ENCODE measurements around the gene PYGM. TPM values are rescaled to one million over a fixed set of nuclear protein-coding genes. Genes with fewer than 3 reads are reported as not detected.

The PYGM gene
- total RNA-seq, 1 experiment from 2014 or later, result 6.6 TPM

- no peak for TF ChIP-seq IRF1 (CRISPR knock-in tag; IDR thresholded peaks at IDR 0.05)
- peak; percentile 80 for TF ChIP-seq NFE2L1 (CRISPR knock-in tag; IDR thresholded peaks at IDR 0.05)
- TF ChIP-seq ZNF232 (CRISPR knock-in tag; IDR thresholded peaks at IDR 0.05), result no peak
- no peak for TF ChIP-seq ATF2 (CRISPR knock-in tag; IDR thresholded peaks at IDR 0.05; ENCODE audit: borderline replicate concordance, low read depth)
- no peak for TF ChIP-seq CTCF (IDR thresholded peaks at IDR 0.05)
- TF ChIP-seq, protein P1, sequence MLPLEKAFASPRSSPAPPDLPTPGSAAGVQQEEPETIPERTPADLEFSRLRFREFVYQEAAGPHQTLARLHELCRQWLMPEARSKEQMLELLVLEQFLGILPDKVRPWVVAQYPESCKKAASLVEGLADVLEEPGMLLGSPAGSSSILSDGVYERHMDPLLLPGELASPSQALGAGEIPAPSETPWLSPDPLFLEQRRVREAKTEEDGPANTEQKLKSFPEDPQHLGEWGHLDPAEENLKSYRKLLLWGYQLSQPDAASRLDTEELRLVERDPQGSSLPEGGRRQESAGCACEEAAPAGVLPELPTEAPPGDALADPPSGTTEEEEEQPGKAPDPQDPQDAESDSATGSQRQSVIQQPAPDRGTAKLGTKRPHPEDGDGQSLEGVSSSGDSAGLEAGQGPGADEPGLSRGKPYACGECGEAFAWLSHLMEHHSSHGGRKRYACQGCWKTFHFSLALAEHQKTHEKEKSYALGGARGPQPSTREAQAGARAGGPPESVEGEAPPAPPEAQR (CRISPR knock-in tag; IDR thresholded peaks at IDR 0.05), result no peak
- TF ChIP-seq, protein P2, sequence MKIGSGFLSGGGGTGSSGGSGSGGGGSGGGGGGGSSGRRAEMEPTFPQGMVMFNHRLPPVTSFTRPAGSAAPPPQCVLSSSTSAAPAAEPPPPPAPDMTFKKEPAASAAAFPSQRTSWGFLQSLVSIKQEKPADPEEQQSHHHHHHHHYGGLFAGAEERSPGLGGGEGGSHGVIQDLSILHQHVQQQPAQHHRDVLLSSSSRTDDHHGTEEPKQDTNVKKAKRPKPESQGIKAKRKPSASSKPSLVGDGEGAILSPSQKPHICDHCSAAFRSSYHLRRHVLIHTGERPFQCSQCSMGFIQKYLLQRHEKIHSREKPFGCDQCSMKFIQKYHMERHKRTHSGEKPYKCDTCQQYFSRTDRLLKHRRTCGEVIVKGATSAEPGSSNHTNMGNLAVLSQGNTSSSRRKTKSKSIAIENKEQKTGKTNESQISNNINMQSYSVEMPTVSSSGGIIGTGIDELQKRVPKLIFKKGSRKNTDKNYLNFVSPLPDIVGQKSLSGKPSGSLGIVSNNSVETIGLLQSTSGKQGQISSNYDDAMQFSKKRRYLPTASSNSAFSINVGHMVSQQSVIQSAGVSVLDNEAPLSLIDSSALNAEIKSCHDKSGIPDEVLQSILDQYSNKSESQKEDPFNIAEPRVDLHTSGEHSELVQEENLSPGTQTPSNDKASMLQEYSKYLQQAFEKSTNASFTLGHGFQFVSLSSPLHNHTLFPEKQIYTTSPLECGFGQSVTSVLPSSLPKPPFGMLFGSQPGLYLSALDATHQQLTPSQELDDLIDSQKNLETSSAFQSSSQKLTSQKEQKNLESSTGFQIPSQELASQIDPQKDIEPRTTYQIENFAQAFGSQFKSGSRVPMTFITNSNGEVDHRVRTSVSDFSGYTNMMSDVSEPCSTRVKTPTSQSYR (CRISPR knock-in tag; IDR thresholded peaks at IDR 0.05), result 0 out of 2 replicates have a peak, but pooled peaks have one; percentile 37
- TF ChIP-seq ETV6 (CRISPR knock-in tag; IDR thresholded peaks at IDR 0.05), result peak; percentile 46; the same call in 1 of the 2 replicates
- TF ChIP-seq E2F4 (CRISPR knock-in tag; IDR thresholded peaks at IDR 0.05; ENCODE audit: borderline replicate concordance, low read depth), result no peak
- TF ChIP-seq MXD4 (CRISPR knock-in tag; IDR thresholded peaks at IDR 0.05; ENCODE audit: borderline replicate concordance), result no peak
- TF ChIP-seq ELF4 (CRISPR knock-in tag; IDR thresholded peaks at IDR 0.05; ENCODE audit: low read depth), result no peak
- TF ChIP-seq CDX4 (CRISPR knock-in tag; IDR thresholded peaks at IDR 0.05; ENCODE audit: borderline replicate concordance), result no peak
- TF ChIP-seq SP1 (CRISPR knock-in tag; conservative IDR thresholded peaks at IDR 0.05), result peak; percentile 29
- peak; percentile 34; the same call in 1 of the 2 replicates for TF ChIP-seq PRRX2 (CRISPR knock-in tag; IDR thresholded peaks at IDR 0.05)
- TF ChIP-seq ZNF512 (CRISPR knock-in tag; IDR thresholded peaks at IDR 0.05; ENCODE audit: borderline replicate concordance), result no peak
- peak; percentile 97 for TF ChIP-seq ZNF423 (CRISPR knock-in tag; IDR thresholded peaks at IDR 0.05)
- TF ChIP-seq PRDM15 (CRISPR knock-in tag; IDR thresholded peaks at IDR 0.05), result 0 out of 2 replicates have a peak, but pooled peaks have one; percentile 3
- TF ChIP-seq ESRRA (CRISPR knock-in tag; IDR thresholded peaks at IDR 0.05; ENCODE audit: borderline replicate concordance), result no peak
- TF ChIP-seq OVOL2 (CRISPR knock-in tag; IDR thresholded peaks at IDR 0.05; ENCODE audit: borderline replicate concordance), result no peak
- no peak for TF ChIP-seq CREM (CRISPR knock-in tag; IDR thresholded peaks at IDR 0.05)
These were observed 3.1 kb upstream of the PYGM start (continued) for GRCh38 chr11:64762674-64763525.
